Sigmoid colon (tissue), 4 donors: ENCODE measurements around the gene MYO7A.

Experiments
- POLR2A ChIP-seq, 2 donors: fragments of 450-650 bp; IDR thresholded peaks; one replicate each; pipeline ENCODE4 v1.6.1; 2016; ENCODE audit warnings: antibody characterized with exemption in 2 of 2, mild to moderate bottlenecking in 2 of 2, moderate library complexity in 2 of 2
- POLR2AphosphoS5 ChIP-seq, 4 donors: sonication (generic); formaldehyde crosslinking; IDR thresholded peaks; one replicate each; pipeline ENCODE4 v1.6.1; 2017; ENCODE audit warnings: antibody characterized with exemption in 4 of 4
- TF ChIP-seq, protein P1 (sequence below), 4 experiments: fragments of 450-650 bp in 3 of 4; fragments of 200-600 bp in 1 of 4; IDR thresholded peaks; one replicate each; pipeline ENCODE4 v1.5.1; 2016 to 2019; ENCODE audit warnings: antibody characterized with exemption in 4 of 4, mild to moderate bottlenecking in 3 of 4, moderate library complexity in 2 of 4

DNA sequence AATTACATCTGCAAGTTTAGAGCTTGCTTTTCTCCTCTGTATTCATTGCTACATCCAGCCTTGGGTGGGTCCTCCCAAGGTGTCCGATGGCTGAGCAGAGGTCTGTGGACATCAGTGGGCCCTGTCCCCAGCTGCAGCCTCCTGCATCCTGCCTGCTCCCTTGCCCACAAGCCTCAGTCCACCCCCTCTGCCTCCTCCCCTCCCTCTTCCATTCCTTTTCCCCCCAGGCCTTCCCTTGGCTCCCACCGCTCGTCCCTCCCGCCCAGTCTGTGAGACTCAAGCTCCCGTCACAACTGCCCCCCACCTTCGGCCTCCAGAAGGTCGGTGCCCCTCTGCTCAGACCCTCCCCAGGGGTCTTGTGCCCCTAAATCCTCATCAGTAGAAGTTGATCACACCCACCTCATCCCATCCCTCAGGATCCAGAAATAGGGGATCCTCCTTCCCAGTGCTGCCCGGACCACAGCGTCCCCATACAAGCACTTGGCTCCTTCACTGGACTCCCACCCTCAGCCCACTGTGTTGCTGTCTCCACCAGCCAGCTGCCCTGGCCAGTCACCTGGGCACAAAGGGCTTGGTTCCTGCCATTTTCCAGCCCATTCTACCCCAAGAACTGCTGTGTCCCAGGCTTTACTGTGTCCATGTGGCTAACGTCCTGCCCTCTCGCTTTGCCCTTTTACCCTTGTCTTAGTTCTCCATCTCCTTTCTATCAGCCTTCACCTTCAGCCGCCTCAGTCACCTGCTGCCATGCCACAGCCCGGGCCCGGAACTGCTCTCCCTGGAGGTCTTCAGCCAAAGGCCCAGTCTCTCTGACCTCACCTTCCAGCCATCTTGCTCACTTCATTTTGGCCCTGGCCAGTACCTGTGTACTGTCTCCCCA lies 27.6 kb upstream of the MYO7A start:
- TF ChIP-seq, protein P1, sequence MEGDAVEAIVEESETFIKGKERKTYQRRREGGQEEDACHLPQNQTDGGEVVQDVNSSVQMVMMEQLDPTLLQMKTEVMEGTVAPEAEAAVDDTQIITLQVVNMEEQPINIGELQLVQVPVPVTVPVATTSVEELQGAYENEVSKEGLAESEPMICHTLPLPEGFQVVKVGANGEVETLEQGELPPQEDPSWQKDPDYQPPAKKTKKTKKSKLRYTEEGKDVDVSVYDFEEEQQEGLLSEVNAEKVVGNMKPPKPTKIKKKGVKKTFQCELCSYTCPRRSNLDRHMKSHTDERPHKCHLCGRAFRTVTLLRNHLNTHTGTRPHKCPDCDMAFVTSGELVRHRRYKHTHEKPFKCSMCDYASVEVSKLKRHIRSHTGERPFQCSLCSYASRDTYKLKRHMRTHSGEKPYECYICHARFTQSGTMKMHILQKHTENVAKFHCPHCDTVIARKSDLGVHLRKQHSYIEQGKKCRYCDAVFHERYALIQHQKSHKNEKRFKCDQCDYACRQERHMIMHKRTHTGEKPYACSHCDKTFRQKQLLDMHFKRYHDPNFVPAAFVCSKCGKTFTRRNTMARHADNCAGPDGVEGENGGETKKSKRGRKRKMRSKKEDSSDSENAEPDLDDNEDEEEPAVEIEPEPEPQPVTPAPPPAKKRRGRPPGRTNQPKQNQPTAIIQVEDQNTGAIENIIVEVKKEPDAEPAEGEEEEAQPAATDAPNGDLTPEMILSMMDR (IDR thresholded peaks at IDR 0.05) = no peak
- TF ChIP-seq POLR2A (IDR thresholded peaks at IDR 0.05) (no peak), POLR2AphosphoS5 (IDR thresholded peaks at IDR 0.05) (no peak)
